Neural progenitor cell (in vitro differentiated cells): Measurements from ENCODE around the gene FAIM2. TPM values are rescaled to one million over a fixed set of nuclear protein-coding genes. Genes with fewer than 3 reads are reported as not detected.

Experiments
- DNase-seq: peaks from one replicate; pipeline ENCODE4 v3.0.0-alpha.2; 2016; ENCODE audit warnings: low spot score
- H2AFZ ChIP-seq: fragments of 200-600 bp; sonication (generic); replicated peaks from 2 replicates; pipeline ENCODE4 v1.6.1; 2016; ENCODE audit warnings: antibody characterized with exemption
- H3F3A ChIP-seq: fragments of 200-600 bp; sonication (generic); 2 replicates; pipeline ENCODE4 v1.6.1; 2016; ENCODE audit warnings: antibody characterized with exemption, low read depth
- H3K27ac ChIP-seq: fragments of 200-600 bp; sonication (generic); 2 replicates; pipeline ENCODE4 v1.5.1; 2016; ENCODE audit warnings: mild to moderate bottlenecking
- H3K27me3 ChIP-seq: fragments of 200-600 bp; sonication (generic); 2 replicates; pipeline ENCODE4 v1.6.1; 2016; ENCODE audit warnings: mild to moderate bottlenecking, moderate library complexity
- H3K36me3 ChIP-seq: fragments of 200-600 bp; sonication (generic); 2 replicates; pipeline ENCODE4 v1.5.1; 2016
- H3K4me1 ChIP-seq: fragments of 200-600 bp; sonication (generic); 2 replicates; pipeline ENCODE4 v1.6.1; 2016; ENCODE audit warnings: mixed run types
- H3K4me2 ChIP-seq: fragments of 200-600 bp; sonication (generic); 2 replicates; pipeline ENCODE4 v1.6.1; 2016
- H3K4me3 ChIP-seq: fragments of 200-600 bp; sonication (generic); 2 replicates; pipeline ENCODE4 v1.5.1; 2016
- H3K79me2 ChIP-seq: fragments of 200-600 bp; sonication (generic); 2 replicates; pipeline ENCODE4 v1.6.1; 2016; ENCODE audit warnings: low read depth
- H3K9ac ChIP-seq: fragments of 200-600 bp; sonication (generic); 2 replicates; pipeline ENCODE4 v1.6.1; 2016
- H3K9me3 ChIP-seq: fragments of 200-600 bp; sonication (generic); 2 replicates; pipeline ENCODE4 v1.5.1; 2016; ENCODE audit warnings: low read depth
- H4K20me1 ChIP-seq: fragments of 200-600 bp; sonication (generic); 2 replicates; pipeline ENCODE4 v1.6.1; 2016; ENCODE audit warnings: low read depth
- H3K27ac Mint-ChIP-seq: 3 replicates; pipeline ENCODE4 v1.8.0; 2021; ENCODE audit warnings: mixed read lengths
- H3K27me3 Mint-ChIP-seq: 2 replicates; pipeline ENCODE4 v1.8.0; 2022; ENCODE audit warnings: low read depth, mild to moderate bottlenecking, inconsistent platforms, moderate library complexity, mixed read lengths; ENCODE audit not compliant: insufficient read depth
- H3K36me3 Mint-ChIP-seq: 3 replicates; pipeline ENCODE4 v1.8.0; 2021; ENCODE audit warnings: mixed read lengths
- H3K4me1 Mint-ChIP-seq: 3 replicates; pipeline ENCODE4 v1.8.0; 2021; ENCODE audit warnings: mixed read lengths
- H3K4me3 Mint-ChIP-seq: 3 replicates; pipeline ENCODE4 v1.8.0; 2021; ENCODE audit warnings: mild to moderate bottlenecking, moderate library complexity, mixed read lengths
- H3K9me3 Mint-ChIP-seq: 3 replicates; pipeline ENCODE4 v1.8.0; 2020; ENCODE audit warnings: mixed read lengths
- EZH2 ChIP-seq: fragments of 200-600 bp; sonication (generic); IDR thresholded peaks from 2 replicates; pipeline ENCODE4 v1.6.1; 2017; ENCODE audit warnings: antibody characterized with exemption, mild to moderate bottlenecking, moderate library complexity
- EZH2phosphoT487 ChIP-seq: fragments of 200-600 bp; sonication (generic); IDR thresholded peaks from 2 replicates; pipeline ENCODE4 v1.6.1; 2017; ENCODE audit warnings: antibody characterized with exemption
- total RNA-seq: library from RNA; depleted of rRNA; stranded (reverse); fragments of >200 nt; gene quantifications from 2 replicates; pipeline ENCODE4 v1.2.3, GENCODE V29; 2015; ENCODE audit warnings: low replicate concordance
- TF ChIP-seq, protein P1 (sequence below): fragments of 200-600 bp; sonication (generic); IDR thresholded peaks from 2 replicates; pipeline ENCODE4 v1.5.1; 2017; ENCODE audit warnings: antibody characterized with exemption, mild to moderate bottlenecking

Gene FAIM2
- total RNA-seq, 1 donor from 2014 or later = 0.39 TPM

DNA sequence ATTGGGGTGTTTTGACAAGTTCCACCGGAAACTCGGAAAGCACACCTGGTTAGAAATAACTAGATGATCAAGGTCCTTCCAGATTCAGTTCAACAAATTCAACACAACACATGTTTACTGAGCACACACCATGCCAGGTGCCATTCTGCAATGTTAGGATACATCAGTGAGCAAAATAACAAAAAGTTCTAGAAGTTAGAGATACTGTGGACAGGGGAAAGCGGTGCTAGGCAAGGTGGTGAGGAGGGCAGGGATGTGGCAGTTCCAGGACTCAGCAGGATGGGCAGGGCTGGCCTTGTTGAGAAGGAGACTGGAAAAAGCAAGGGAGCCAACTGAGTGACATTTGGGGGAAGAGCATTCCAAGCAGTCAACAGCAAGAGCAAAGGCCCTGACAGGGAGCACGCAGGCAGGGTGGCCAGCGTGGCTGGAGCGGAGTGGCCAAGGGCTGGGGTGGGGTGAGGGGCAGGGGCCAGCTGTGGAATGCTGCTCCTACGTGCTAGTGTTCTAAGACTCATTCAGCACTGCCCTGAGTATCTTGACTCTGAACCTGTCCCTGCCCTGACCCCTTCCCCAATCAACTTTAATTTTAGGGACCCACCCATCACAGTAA is 19.4 kb upstream of the FAIM2 start:
- Histone ChIP-seq H2AFZ (no peak overlapping the region), H3K27ac (no peak overlapping the region), H3K4me2 (no peak overlapping the region), H3F3A (no peaks in the 10 kb centered on the region), H3K4me1 (no peaks in the 10 kb centered on the region), H4K20me1 (no peaks in the 10 kb centered on the region), H3K79me2 (no peaks in the 10 kb centered on the region), H3K36me3 (no peaks in the 10 kb centered on the region), H3K9me3 (no peaks in the 10 kb centered on the region), H3K4me3 (no peak overlapping the region), H3K9ac (no peak overlapping the region), H3K27me3 (no peaks in the 10 kb centered on the region)
- Mint-ChIP-seq H3K4me3 (no peak overlapping the region), H3K36me3 (no peaks in the 10 kb centered on the region), H3K27ac (no peak overlapping the region), H3K27me3 (peaks cover 13% of the 10 kb centered on the region), H3K4me1 (peaks cover 15% of the 10 kb centered on the region), H3K9me3 (no peaks in the 10 kb centered on the region)
- no peak for TF ChIP-seq EZH2phosphoT487
- TF ChIP-seq, protein P1, sequence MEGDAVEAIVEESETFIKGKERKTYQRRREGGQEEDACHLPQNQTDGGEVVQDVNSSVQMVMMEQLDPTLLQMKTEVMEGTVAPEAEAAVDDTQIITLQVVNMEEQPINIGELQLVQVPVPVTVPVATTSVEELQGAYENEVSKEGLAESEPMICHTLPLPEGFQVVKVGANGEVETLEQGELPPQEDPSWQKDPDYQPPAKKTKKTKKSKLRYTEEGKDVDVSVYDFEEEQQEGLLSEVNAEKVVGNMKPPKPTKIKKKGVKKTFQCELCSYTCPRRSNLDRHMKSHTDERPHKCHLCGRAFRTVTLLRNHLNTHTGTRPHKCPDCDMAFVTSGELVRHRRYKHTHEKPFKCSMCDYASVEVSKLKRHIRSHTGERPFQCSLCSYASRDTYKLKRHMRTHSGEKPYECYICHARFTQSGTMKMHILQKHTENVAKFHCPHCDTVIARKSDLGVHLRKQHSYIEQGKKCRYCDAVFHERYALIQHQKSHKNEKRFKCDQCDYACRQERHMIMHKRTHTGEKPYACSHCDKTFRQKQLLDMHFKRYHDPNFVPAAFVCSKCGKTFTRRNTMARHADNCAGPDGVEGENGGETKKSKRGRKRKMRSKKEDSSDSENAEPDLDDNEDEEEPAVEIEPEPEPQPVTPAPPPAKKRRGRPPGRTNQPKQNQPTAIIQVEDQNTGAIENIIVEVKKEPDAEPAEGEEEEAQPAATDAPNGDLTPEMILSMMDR = no peak
- TF ChIP-seq EZH2 = no peak
- DNase-seq = no peak

DNA sequence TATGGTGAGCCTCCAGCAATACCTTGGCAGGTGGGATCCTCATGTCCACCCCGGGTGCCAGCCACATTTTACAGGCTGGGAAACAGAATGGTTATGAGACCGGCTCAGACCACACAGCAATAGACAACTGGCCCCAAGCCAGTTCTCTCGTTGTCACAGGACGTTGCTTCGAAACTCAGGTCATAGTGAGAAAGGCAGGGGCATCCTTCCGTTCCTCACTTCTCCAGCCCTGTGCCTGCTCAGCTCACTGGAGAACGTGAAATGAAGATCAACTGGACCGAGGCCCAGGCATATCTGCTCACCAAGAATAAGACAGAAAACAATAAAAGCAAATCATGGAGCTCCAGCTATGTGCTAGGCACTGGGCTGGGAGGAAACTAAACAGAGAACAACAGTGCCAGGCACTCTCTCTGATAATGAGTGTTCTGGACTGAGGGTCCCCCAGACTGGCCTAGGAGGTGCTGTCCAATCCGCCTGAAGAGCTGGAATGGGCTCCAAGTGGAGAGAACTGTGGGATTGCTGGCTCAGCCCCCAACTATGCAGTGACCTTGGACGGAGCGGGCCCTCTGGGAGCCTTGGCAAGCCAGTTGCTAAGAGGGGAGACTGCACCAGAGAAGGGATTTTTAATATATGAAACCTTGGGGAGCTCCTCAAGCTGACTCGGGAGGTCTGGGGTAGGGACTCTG is 18.8 kb upstream of the FAIM2 start:
- H3K9me3 ChIP-seq = no peaks in the 10 kb centered on the region
- no peak overlapping the region for H3K9ac ChIP-seq
- H3K27ac ChIP-seq = no peak overlapping the region
- Mint-ChIP-seq H3K4me3 (no peak overlapping the region), H3K27ac (no peak overlapping the region), H3K4me1 (peaks cover 15% of the 10 kb centered on the region), H3K27me3 (peaks cover 13% of the 10 kb centered on the region), H3K9me3 (no peaks in the 10 kb centered on the region), H3K36me3 (no peaks in the 10 kb centered on the region)
- no peak overlapping the region for H3K4me3 ChIP-seq
- H3K27me3 ChIP-seq = no peaks in the 10 kb centered on the region
- H2AFZ ChIP-seq = no peak overlapping the region
- H3F3A ChIP-seq = no peaks in the 10 kb centered on the region
- no peak for DNase-seq
- no peak overlapping the region for H3K4me2 ChIP-seq
- H3K4me1 ChIP-seq = no peaks in the 10 kb centered on the region
- no peaks in the 10 kb centered on the region for H3K36me3 ChIP-seq
- TF ChIP-seq EZH2phosphoT487 (no peak), EZH2 (no peak)
- TF ChIP-seq, protein P1 = no peak
- no peaks in the 10 kb centered on the region for H4K20me1 ChIP-seq
- H3K79me2 ChIP-seq = no peaks in the 10 kb centered on the region

DNA sequence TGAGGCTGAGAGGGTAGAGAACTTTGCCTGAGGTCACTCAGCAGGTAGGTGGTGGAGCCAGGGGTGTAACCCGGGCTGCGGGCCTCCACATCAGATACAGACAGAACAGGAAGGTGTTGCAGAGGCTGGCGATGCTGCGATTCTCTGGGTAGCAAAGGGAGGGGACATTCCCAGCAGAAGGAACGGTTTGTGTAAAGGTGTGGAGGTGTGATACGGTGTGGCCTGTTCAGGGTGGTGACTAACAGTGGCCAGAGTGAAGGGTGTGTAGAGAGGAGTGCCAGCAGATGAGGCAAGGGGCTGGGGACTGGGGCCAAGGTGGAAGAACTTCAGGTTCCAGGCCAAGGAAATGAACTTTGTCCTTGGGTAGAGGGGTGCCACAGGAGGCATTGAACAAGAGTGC is 18.2 kb upstream of the FAIM2 start:
- H3K27ac Mint-ChIP-seq = no peak overlapping the region
- Histone ChIP-seq H4K20me1 (no peaks in the 10 kb centered on the region), H2AFZ (no peak overlapping the region), H3K27me3 (no peaks in the 10 kb centered on the region), H3K4me3 (no peak overlapping the region), H3K4me1 (no peaks in the 10 kb centered on the region), H3K27ac (no peak overlapping the region), H3K9me3 (no peaks in the 10 kb centered on the region), H3K36me3 (no peaks in the 10 kb centered on the region), H3F3A (no peaks in the 10 kb centered on the region), H3K9ac (no peak overlapping the region), H3K4me2 (no peak overlapping the region), H3K79me2 (no peaks in the 10 kb centered on the region)
- no peak overlapping the region for H3K4me3 Mint-ChIP-seq
- H3K4me1 Mint-ChIP-seq = peaks cover 19% of the 10 kb centered on the region
- H3K9me3 Mint-ChIP-seq = no peaks in the 10 kb centered on the region
- TF ChIP-seq EZH2phosphoT487 = no peak
- peaks cover 13% of the 10 kb centered on the region for H3K27me3 Mint-ChIP-seq
- no peaks in the 10 kb centered on the region for H3K36me3 Mint-ChIP-seq
- no peak for DNase-seq

DNA sequence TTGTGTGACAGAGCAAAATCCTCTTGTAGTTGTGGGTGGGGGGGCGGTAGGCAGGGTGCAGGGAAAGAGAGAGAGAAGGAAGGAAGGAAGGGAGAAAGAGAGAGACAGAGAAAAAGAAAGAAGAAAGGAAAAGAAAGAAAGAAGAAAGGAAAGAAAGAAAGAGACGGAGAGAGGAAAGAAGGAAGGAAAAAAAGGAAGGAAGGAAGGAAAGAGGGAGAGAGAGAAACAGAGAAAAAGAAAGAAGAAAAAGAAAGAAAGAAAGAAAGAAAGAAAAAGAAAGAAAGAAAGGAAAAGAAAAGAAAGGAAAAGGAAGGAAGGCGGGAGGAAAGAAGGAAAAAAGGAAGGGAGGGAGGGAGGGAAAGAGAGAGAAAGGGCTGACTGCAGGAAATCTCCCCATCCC is 17.6 kb upstream of the FAIM2 start:
- H3K27ac ChIP-seq = no peak overlapping the region
- H3K9ac ChIP-seq = no peak overlapping the region
- Mint-ChIP-seq H3K36me3 (no peaks in the 10 kb centered on the region), H3K9me3 (no peaks in the 10 kb centered on the region), H3K4me1 (peaks cover 20% of the 10 kb centered on the region), H3K27me3 (peaks cover 13% of the 10 kb centered on the region), H3K4me3 (no peak overlapping the region), H3K27ac (no peak overlapping the region)
- no peaks in the 10 kb centered on the region for H3K79me2 ChIP-seq
- H3K36me3 ChIP-seq = no peaks in the 10 kb centered on the region
- no peaks in the 10 kb centered on the region for H4K20me1 ChIP-seq
- TF ChIP-seq, protein P1 = no peak
- no peak for TF ChIP-seq EZH2phosphoT487
- TF ChIP-seq EZH2 = no peak
- H2AFZ ChIP-seq = no peak overlapping the region
- H3K9me3 ChIP-seq = no peaks in the 10 kb centered on the region
- H3K4me3 ChIP-seq = no peak overlapping the region
- H3K4me2 ChIP-seq = no peak overlapping the region
- no peak for DNase-seq
- no peaks in the 10 kb centered on the region for H3K27me3 ChIP-seq
- H3K4me1 ChIP-seq = no peaks in the 10 kb centered on the region
- H3F3A ChIP-seq = no peaks in the 10 kb centered on the region
